Measurements from ENCODE around the gene CPNE1.

CPNE1 gene

DNA sequence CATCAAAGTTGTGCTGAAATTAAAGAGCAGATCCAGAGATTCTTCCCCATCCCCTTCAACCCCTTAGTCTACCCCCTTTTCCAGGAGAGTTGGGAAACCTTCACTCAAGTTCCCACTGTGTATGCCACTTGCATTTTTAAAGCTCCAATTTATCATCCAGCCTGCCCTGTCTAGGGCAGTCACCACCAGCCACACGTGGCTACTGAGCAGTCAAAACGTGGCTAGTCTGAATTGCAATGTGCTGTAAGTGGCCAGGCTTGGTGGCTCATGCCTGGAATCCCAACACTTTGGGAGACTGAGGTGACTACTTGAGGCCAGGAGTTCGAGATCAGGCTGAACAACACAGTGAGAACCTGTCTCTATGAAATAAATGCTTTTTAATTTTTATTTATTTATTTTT, 87.9 kb downstream of the CPNE1 start:
- no peak for DNase-seq (ENCODE audit: low read depth in 2 of 2)
- TF ChIP-seq, protein P1, sequence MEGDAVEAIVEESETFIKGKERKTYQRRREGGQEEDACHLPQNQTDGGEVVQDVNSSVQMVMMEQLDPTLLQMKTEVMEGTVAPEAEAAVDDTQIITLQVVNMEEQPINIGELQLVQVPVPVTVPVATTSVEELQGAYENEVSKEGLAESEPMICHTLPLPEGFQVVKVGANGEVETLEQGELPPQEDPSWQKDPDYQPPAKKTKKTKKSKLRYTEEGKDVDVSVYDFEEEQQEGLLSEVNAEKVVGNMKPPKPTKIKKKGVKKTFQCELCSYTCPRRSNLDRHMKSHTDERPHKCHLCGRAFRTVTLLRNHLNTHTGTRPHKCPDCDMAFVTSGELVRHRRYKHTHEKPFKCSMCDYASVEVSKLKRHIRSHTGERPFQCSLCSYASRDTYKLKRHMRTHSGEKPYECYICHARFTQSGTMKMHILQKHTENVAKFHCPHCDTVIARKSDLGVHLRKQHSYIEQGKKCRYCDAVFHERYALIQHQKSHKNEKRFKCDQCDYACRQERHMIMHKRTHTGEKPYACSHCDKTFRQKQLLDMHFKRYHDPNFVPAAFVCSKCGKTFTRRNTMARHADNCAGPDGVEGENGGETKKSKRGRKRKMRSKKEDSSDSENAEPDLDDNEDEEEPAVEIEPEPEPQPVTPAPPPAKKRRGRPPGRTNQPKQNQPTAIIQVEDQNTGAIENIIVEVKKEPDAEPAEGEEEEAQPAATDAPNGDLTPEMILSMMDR (IDR thresholded peaks at IDR 0.05; ENCODE audit: low read depth, low read length), result no peak
- no peak overlapping the region for H3K4me3 ChIP-seq (replicated peaks in 1 of 2; ENCODE audit: low read depth in 2 of 2, low read length in 2 of 2)
